Nephron (organoid): ENCODE data around the gene VEGFD.
A peak's percentile ranks its signal among the peaks of the same experiment; 100 is the strongest.
"Not testable (repeated sequence)": the region's sequence is repeated elsewhere in the genome, so short reads cannot be mapped to it uniquely, and the experiment has no call there.

ENCODE experiments used
- H3K27ac Mint-ChIP-seq, 3 experiments: 2 replicates each; pipeline ENCODE4 v1.8.0; 2020; ENCODE audit warnings: mixed read lengths in 3 of 3, mild to moderate bottlenecking in 2 of 3, moderate library complexity in 1 of 3
- H3K27me3 Mint-ChIP-seq: 2 replicates; pipeline ENCODE4 v1.8.0; 2021; ENCODE audit warnings: low read depth, mild to moderate bottlenecking, moderate library complexity, mixed read lengths
- H3K36me3 Mint-ChIP-seq: 2 replicates; pipeline ENCODE4 v1.8.0; 2020; ENCODE audit warnings: low read depth, mixed read lengths
- H3K4me1 Mint-ChIP-seq: 2 replicates; pipeline ENCODE4 v1.8.0; 2020; ENCODE audit warnings: mixed read lengths
- H3K4me3 Mint-ChIP-seq, 3 experiments: 2 replicates each; pipeline ENCODE4 v1.8.0; 2020; ENCODE audit warnings: mild to moderate bottlenecking in 3 of 3, mixed read lengths in 3 of 3, moderate library complexity in 2 of 3
- H3K9me3 Mint-ChIP-seq: 2 replicates; pipeline ENCODE4 v1.8.0; 2020; ENCODE audit warnings: mixed read lengths
- TF ChIP-seq, protein P1 (sequence below), 3 experiments: fragments of 200-600 bp; sonication (generic); IDR thresholded peaks; one replicate each; pipeline ENCODE4 v1.5.0; 2021; ENCODE audit warnings: antibody characterized with exemption in 3 of 3; ENCODE audit not compliant: unreplicated experiment in 3 of 3

Gene VEGFD

DNA sequence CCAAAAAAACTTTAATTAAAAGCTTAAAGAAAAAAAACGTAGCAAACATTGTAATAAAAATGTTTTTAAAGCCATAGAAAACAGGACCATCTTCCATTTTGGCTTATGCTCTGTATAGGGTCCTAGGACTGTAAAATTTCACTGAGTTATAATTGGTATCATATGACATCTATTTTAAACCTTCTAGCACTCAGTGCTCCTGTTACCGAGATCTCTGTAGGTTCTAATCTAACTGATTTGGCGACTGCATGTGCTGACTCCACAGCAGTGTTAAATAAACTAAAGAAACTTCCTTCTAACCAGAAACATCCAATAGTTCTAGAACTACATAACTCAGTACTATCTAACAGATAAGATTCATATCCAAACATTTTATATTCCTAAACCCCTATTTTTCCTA, 68.7 kb downstream of the VEGFD start, which contains the start of gene ASB11:
Gene ASB11, minus strand, starts transcription at position 132 of the 400 bp plus-strand sequence. Its CDS starts 35 bp downstream, at position 97.
- Mint-ChIP-seq H3K9me3 (no peaks in the 10 kb centered on the region), H3K36me3 (peaks cover 10% of the 10 kb centered on the region), H3K4me1 (peaks cover 13% of the 10 kb centered on the region), H3K4me3 (peak within 1 kb of the TSS in 1 of 3 experiments; percentile 73), H3K27me3 (no peaks in the 10 kb centered on the region), H3K27ac (no peak within 1 kb of the TSS)
- TF ChIP-seq, protein P1, sequence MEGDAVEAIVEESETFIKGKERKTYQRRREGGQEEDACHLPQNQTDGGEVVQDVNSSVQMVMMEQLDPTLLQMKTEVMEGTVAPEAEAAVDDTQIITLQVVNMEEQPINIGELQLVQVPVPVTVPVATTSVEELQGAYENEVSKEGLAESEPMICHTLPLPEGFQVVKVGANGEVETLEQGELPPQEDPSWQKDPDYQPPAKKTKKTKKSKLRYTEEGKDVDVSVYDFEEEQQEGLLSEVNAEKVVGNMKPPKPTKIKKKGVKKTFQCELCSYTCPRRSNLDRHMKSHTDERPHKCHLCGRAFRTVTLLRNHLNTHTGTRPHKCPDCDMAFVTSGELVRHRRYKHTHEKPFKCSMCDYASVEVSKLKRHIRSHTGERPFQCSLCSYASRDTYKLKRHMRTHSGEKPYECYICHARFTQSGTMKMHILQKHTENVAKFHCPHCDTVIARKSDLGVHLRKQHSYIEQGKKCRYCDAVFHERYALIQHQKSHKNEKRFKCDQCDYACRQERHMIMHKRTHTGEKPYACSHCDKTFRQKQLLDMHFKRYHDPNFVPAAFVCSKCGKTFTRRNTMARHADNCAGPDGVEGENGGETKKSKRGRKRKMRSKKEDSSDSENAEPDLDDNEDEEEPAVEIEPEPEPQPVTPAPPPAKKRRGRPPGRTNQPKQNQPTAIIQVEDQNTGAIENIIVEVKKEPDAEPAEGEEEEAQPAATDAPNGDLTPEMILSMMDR (IDR thresholded peaks at IDR 0.05; ENCODE audit: unreplicated experiment in 3 of 3): no peak

GRCh38 chrX:15314472-15314871, 69.7 kb downstream of the VEGFD start:
- Mint-ChIP-seq H3K36me3 (peaks cover 6% of the 10 kb centered on the region), H3K27me3 (no peaks in the 10 kb centered on the region), H3K4me3 (peak overlapping the region in 1 of 3 experiments; percentile 73), H3K9me3 (no peaks in the 10 kb centered on the region), H3K4me1 (peaks cover 18% of the 10 kb centered on the region), H3K27ac (no peak overlapping the region)
- TF ChIP-seq, protein P1 (IDR thresholded peaks at IDR 0.05; ENCODE audit: unreplicated experiment in 3 of 3): no peak

DNA sequence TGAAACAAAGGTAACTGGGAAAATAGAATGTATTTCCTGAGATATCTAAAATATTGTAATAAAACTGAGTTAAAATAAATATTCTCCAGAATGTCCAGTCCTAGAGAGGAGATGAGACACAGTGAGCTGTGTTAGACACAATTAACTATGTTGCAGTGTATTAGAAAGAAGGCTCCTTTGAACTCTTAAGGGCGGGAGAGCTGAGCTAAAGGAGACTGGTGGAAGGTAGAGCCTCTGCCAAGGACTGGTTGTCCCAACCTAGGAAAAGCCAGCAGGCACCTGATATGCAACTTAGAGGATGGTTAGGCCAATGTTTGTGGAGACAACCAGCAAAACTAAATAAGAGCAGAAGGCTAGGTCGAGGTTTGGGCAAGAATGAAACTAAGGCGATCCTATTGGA, 73.1 kb downstream of the VEGFD start:
- TF ChIP-seq, protein P1 (IDR thresholded peaks at IDR 0.05; ENCODE audit: unreplicated experiment in 3 of 3): no peak
- Mint-ChIP-seq H3K9me3 (no peaks in the 10 kb centered on the region), H3K27ac (no peak overlapping the region), H3K4me1 (peaks cover 18% of the 10 kb centered on the region), H3K27me3 (no peaks in the 10 kb centered on the region), H3K36me3 (no peaks in the 10 kb centered on the region), H3K4me3 (no peak overlapping the region)

DNA sequence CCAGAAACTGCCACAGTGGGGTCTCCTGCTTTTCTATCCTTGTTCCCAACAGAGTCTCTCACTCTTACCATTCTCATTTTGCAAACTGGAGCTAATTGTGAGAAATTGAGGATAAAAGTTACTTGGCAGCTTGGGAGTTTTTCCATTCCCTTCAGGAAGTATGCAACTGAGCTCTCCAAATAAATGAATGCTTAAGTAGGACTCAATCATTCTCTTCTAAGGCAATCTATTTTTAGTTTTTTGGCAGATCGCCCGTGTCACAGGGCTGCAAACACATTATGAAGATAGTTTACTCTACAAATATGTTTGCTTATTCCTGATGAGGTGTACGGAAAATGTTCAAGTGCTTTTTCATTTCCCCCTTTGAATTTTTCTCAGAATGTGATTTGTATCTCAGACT, 74.1 kb downstream of the VEGFD start:
- Mint-ChIP-seq H3K27me3 (no peaks in the 10 kb centered on the region), H3K4me1 (peaks cover 12% of the 10 kb centered on the region), H3K36me3 (no peaks in the 10 kb centered on the region), H3K4me3 (no peak overlapping the region), H3K27ac (no peak overlapping the region), H3K9me3 (no peaks in the 10 kb centered on the region)
- TF ChIP-seq, protein P1 (IDR thresholded peaks at IDR 0.05; ENCODE audit: unreplicated experiment in 3 of 3): no peak

- H3K27me3 Mint-ChIP-seq: peaks cover 12% of the 10 kb centered on the region
These were observed 78.3 kb downstream of the VEGFD start for GRCh38 chrX:15305899-15306298.

DNA sequence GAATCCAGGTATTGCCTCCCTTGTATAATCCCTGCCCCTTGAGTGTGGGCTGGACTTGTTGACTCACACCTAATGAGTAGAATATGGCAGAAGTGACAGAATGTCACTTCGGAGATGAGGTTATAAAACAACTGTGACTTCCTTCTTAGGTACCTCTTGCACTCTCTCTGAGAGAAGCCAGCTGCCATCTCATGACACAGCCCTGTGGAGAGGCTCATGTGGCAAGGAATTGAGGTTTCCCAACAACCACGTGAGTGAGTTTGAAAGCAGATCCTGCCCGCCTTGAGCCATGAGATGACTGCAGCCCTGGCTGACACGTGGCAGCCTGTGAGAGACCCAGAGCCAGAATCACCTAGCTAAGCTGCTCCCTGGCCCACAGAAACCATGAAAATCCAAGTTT, 82.3 kb downstream of the VEGFD start:
- peaks cover 12% of the 10 kb centered on the region for H3K27me3 Mint-ChIP-seq
- H3K27ac Mint-ChIP-seq: peak overlapping the region in 2 of 3 experiments; percentile 4 to 12
- TF ChIP-seq, protein P1 (IDR thresholded peaks at IDR 0.05; ENCODE audit: unreplicated experiment in 3 of 3): no peak
- H3K9me3 Mint-ChIP-seq: no peaks in the 10 kb centered on the region
- peaks cover 13% of the 10 kb centered on the region for H3K4me1 Mint-ChIP-seq
- no peaks in the 10 kb centered on the region for H3K36me3 Mint-ChIP-seq
- H3K4me3 Mint-ChIP-seq: no peak overlapping the region

More at GRCh38 chrX:15305899-15306298, 78.3 kb downstream of the VEGFD start:
- H3K27ac Mint-ChIP-seq, H3K9me3 Mint-ChIP-seq, H3K36me3 Mint-ChIP-seq, H3K4me3 Mint-ChIP-seq: not testable (repeated sequence)
- peaks cover 13% of the 10 kb centered on the region for H3K4me1 Mint-ChIP-seq
